HCT116 (cell line): ENCODE measurements around the gene BTG1. TPM values are rescaled to one million over a fixed set of nuclear protein-coding genes. Genes with fewer than 3 reads are reported as not detected.

Experiments used
- ATAC-seq: fragments of 200-7000 bp; cut with Tn5 transposase; 2 replicates; pipeline ENCODE4 v1.9.1; 2020; ENCODE audit warnings: mild to moderate bottlenecking, moderate library complexity
- BruUV-seq: library from RNA; stranded (reverse); fragments of 400-500 nt; replicated peaks from 2 replicates; lab custom pipeline; 2021; lab: Mats Ljungman, UMichigan
- CTCF ChIA-PET: fragments of 300-600 bp; sonication (Branson Sonifier 250); formaldehyde crosslinking; loops from one replicate; lab custom pipeline; 2021; ENCODE audit warnings: antibody characterized with exemption; lab: Charles Lee
- POLR2A ChIA-PET: fragments of 300-600, 350-600 bp; sonication (Branson Sonifier 250); formaldehyde crosslinking; loops from one replicate; lab custom pipeline; 2021; ENCODE audit warnings: antibody characterized with exemption; lab: Charles Lee
- RAD21 ChIA-PET, 2 experiments: fragments of 300-600 bp; sonication (Branson Sonifier 250); formaldehyde crosslinking; loops; one replicate each; lab custom pipeline; 2023; ENCODE audit warnings: low total read pairs in 2 of 2; ENCODE audit not compliant: uncharacterized antibody in 2 of 2, unreplicated experiment in 2 of 2, low non-redundant PET in 1 of 2; lab: Charles Lee
- DNase-seq: peaks from one replicate; pipeline ENCODE4 v3.0.0-alpha.2; 2010; ENCODE audit warnings: low read depth, low spot score
- H2AFZ ChIP-seq: fragments of 200-600 bp; shearing (Covaris generic), sonication (generic); 2 replicates; pipeline ENCODE4 v1.6.1; 2017; ENCODE audit warnings: low read depth, mixed run types, mixed read lengths, antibody characterized with exemption, low read length; ENCODE audit not compliant: poor library complexity, severe bottlenecking
- H3K27ac ChIP-seq: 2 replicates; pipeline ENCODE4 v1.5.1; 2012; ENCODE audit warnings: low read depth, low read length
- H3K27me3 ChIP-seq: fragments of 200-600 bp; sonication (generic); 2 replicates; pipeline ENCODE4 v1.6.1; 2016; ENCODE audit warnings: mixed run types, low read length, mixed read lengths; ENCODE audit not compliant: insufficient read depth
- H3K36me3 ChIP-seq, 2 experiments: fragments of 200-500 bp in 1 of 2; fragments of 200-600 bp in 1 of 2; sonication (Bioruptor generic) in 1 of 2; sonication (generic) in 1 of 2; 2 replicates each; pipeline versions ENCODE4 v1.5.1 to v1.6.1; 2014 to 2016; ENCODE audit warnings: low read length in 2 of 2, inconsistent platforms in 1 of 2, mixed read lengths in 1 of 2, mixed run types in 1 of 2; ENCODE audit not compliant: insufficient read depth in 2 of 2, control insufficient read depth in 1 of 2
- H3K4me1 ChIP-seq, 2 experiments: fragments of 200-600 bp in 1 of 2; sonication (generic) in 1 of 2; 2 replicates each; pipeline versions ENCODE4 v1.5.1 to v1.6.1; 2012 to 2017; ENCODE audit warnings: low read length in 2 of 2, inconsistent platforms in 1 of 2, mild to moderate bottlenecking in 1 of 2, mixed read lengths in 1 of 2, mixed run types in 1 of 2, moderate library complexity in 1 of 2; ENCODE audit not compliant: insufficient read depth in 2 of 2, control insufficient read depth in 1 of 2
- H3K4me2 ChIP-seq: fragments of 200-600 bp; sonication (generic); 2 replicates; pipeline ENCODE4 v1.6.1; 2017; ENCODE audit warnings: mixed run types, low read length, mixed read lengths
- H3K4me3 ChIP-seq, 2 experiments: fragments of 200-600 bp in 1 of 2; sonication (generic) in 1 of 2; replicated peaks in 1 of 2; 2 replicates each; pipeline ENCODE4 v1.5.1; 2011 to 2016; ENCODE audit warnings: low read length in 2 of 2, control low read depth in 1 of 2, low read depth in 1 of 2, mild to moderate bottlenecking in 1 of 2, mixed read lengths in 1 of 2, mixed run types in 1 of 2
- H3K79me2 ChIP-seq: fragments of 200-600 bp; sonication (generic); 2 replicates; pipeline ENCODE4 v1.6.1; 2017; ENCODE audit warnings: mild to moderate bottlenecking, mixed run types, low read length, moderate library complexity, mixed read lengths; ENCODE audit not compliant: insufficient read depth
- H3K9ac ChIP-seq: fragments of 200-600 bp; sonication (generic); 2 replicates; pipeline ENCODE4 v1.6.1; 2016; ENCODE audit warnings: low read length, mixed read lengths
- H3K9me2 ChIP-seq: fragments of 200-600 bp; sonication (generic), shearing (Covaris generic); 2 replicates; pipeline ENCODE4 v1.6.1; 2017; ENCODE audit warnings: mixed run types, mild to moderate bottlenecking, moderate library complexity; ENCODE audit not compliant: insufficient read depth
- H3K9me3 ChIP-seq, 2 experiments: fragments of 200-500 bp in 1 of 2; fragments of 200-600 bp in 1 of 2; sonication (Bioruptor generic) in 1 of 2; sonication (generic) in 1 of 2; 2 replicates each; pipeline ENCODE4 v1.6.1; 2014 to 2017; ENCODE audit warnings: low read length in 2 of 2, mixed read lengths in 2 of 2, inconsistent platforms in 1 of 2, low read depth in 1 of 2, mild to moderate bottlenecking in 1 of 2, mixed run types in 1 of 2, moderate library complexity in 1 of 2; ENCODE audit not compliant: control insufficient read depth in 1 of 2, insufficient read depth in 1 of 2
- H4K20me1 ChIP-seq: fragments of 200-600 bp; sonication (generic), shearing (Covaris generic); 2 replicates; pipeline ENCODE4 v1.6.1; 2017; ENCODE audit warnings: mixed run types, mild to moderate bottlenecking, moderate library complexity; ENCODE audit not compliant: insufficient read depth
- EGR1 ChIP-seq: IDR thresholded peaks from 2 replicates; pipeline ENCODE4 v1.6.1; 2012; ENCODE audit warnings: low read depth
- EZH2 ChIP-seq: fragments of 200-600 bp; sonication (generic); IDR thresholded peaks from 2 replicates; pipeline ENCODE4 v1.6.1; 2017; ENCODE audit warnings: antibody characterized with exemption, mixed run types
- POLR2AphosphoS5 ChIP-seq: IDR thresholded peaks from 2 replicates; pipeline ENCODE4 v1.6.1; 2011; ENCODE audit warnings: mild to moderate bottlenecking, low read depth, low read length, moderate library complexity
- TCF7L2 ChIP-seq: IDR thresholded peaks from 2 replicates; pipeline ENCODE4 v1.7.0; 2011; ENCODE audit warnings: borderline replicate concordance, inconsistent platforms; ENCODE audit not compliant: insufficient read depth, insufficient read length; ENCODE audit errors: extremely low read depth
- YY1 ChIP-seq: IDR thresholded peaks from 2 replicates; pipeline ENCODE4 v1.6.1; 2011; ENCODE audit warnings: low read length, low read depth, moderate library complexity, mild to moderate bottlenecking; ENCODE audit not compliant: insufficient replicate concordance; ENCODE audit errors: extremely low read depth
- ZNF274 ChIP-seq: fragments of 200-500 bp; sonication (Bioruptor generic); IDR thresholded peaks from 2 replicates; pipeline ENCODE4 v1.6.1; 2014; ENCODE audit warnings: mild to moderate bottlenecking, low read depth, low read length, inconsistent platforms
- intact Hi-C: fragments of 100-400 bp; cut with micrococcal nuclease; formaldehyde crosslinking; loops from 2 replicates; pipeline ENCODE4 v1.10.0; 2022
- total RNA-seq: library from RNA; stranded (reverse); gene quantifications from one replicate; pipeline ENCODE4 v1.2.1, GENCODE V29; 2021; ENCODE audit not compliant: unreplicated experiment

Gene BTG1
- total RNA-seq, 1 experiment from 2014 or later: 57.3 TPM

DNA sequence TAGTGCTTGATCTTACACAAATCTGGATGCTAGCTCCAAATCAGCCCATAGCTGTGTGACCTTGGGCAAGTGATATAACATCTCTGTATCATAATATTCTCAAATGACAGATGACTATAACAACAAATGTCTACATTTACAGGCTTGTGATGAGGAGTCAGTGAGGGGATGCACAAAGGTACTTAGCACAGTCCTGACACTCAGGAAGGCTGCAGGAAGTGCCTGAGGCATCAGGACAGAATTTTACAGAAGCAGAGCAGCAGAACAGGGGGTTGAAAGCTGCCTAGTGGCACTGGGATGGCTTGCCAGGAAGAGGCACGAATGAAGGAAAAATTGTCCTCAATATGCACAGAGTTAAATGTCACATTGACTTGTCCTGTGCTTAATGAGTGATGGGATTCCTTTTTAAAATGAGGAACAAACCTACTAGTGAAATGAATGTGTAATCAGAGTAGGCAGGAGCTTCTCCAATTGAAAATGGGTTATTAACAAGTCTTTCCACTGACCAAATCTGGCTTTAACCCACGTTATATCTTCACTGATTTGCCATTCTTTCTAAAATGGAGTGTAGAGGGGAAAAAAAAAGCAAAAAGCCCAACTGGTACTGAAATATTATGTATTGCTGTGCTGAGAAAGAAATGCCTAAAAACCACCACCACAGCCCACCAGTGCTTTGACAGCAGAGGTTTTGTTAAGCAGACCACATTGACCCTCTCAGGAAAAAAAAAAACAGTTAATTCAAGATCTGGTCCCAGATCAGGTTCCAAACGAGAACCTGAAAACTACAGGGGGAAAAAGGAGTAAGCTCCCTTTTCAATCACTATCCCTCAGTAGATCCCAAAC is 11.6 kb downstream of the BTG1 start:
- POLR2A ChIA-PET: interaction anchor here (7.8 kb wide), 1 partner anchor 11 kb away, joined by 91 read pairs; the partner anchor contains the start of gene BTG1
- TF ChIP-seq TCF7L2: no peak
- no peak for TF ChIP-seq POLR2AphosphoS5
- CTCF ChIA-PET: interaction anchor here (0.8 kb wide), 1 partner anchor 323 kb away, joined by 3 read pairs; no protein-coding TSS in a partner anchor
- H3K79me2 ChIP-seq: peaks cover 5% of the 10 kb centered on the region
- H2AFZ ChIP-seq: no peak overlapping the region
- ATAC-seq: no peak
- H3K9me2 ChIP-seq: no peaks in the 10 kb centered on the region
- H3K27ac ChIP-seq: no peak overlapping the region
- H3K4me2 ChIP-seq: no peak overlapping the region
- no peaks in the 10 kb centered on the region for H3K27me3 ChIP-seq
- intact Hi-C loops: no loop called here
- no peaks in the 10 kb centered on the region for H3K9me3 ChIP-seq
- DNase-seq: no peak
- peaks cover 0 to 32% of the 10 kb centered on the region in 2 experiments; a peak in 2 of 4 replicates for H3K4me1 ChIP-seq
- H4K20me1 ChIP-seq: no peaks in the 10 kb centered on the region
- H3K4me3 ChIP-seq: no peak overlapping the region
- RAD21 ChIA-PET: no interaction called here
- H3K9ac ChIP-seq: no peak overlapping the region
- H3K36me3 ChIP-seq: no peaks in the 10 kb centered on the region
- no TSS peak for BruUV-seq

DNA sequence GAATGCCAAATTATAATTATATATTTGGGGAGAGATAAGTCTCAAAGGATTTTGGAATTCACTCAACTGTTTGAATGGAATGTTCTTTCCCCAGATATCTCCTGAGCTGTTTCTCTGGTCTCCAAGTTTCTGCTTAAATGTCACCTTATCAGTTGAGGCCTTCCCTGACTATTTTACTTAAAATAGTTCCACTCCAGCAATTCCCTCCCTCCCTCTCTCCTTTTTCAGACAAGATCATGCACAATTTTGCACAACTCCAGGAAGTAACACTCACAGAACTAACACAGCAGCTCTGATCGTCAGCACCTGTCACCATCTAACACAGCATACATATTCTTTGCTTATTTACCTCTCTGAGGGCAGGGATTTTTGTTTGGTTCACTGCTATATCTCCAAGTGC is 12.5 kb downstream of the BTG1 start:
- Histone ChIP-seq H3K27ac (no peak overlapping the region), H3K79me2 (peaks cover 5% of the 10 kb centered on the region), H3K9ac (no peak overlapping the region), H3K36me3 (no peaks in the 10 kb centered on the region), H4K20me1 (no peaks in the 10 kb centered on the region), H3K4me1 (peaks cover 0 to 31% of the 10 kb centered on the region in 2 experiments; a peak in 2 of 4 replicates), H3K9me3 (no peaks in the 10 kb centered on the region), H3K4me2 (no peak overlapping the region), H3K4me3 (no peak overlapping the region), H2AFZ (no peak overlapping the region), H3K27me3 (no peaks in the 10 kb centered on the region), H3K9me2 (no peaks in the 10 kb centered on the region)
- DNase-seq (no peak), ATAC-seq (no peak)
- ChIA-PET RAD21 (no interaction called here), POLR2A (interaction anchor here (7.8 kb wide), 1 partner anchor 12 kb away, joined by 91 read pairs; the partner anchor contains the start of gene BTG1), CTCF (no interaction called here)
- TF ChIP-seq EGR1: no peak
- TF ChIP-seq TCF7L2: no peak
- no peak for TF ChIP-seq YY1
- no peak for TF ChIP-seq EZH2
- no peak for TF ChIP-seq ZNF274
- no peak for TF ChIP-seq POLR2AphosphoS5
- intact Hi-C loops: no loop called here
- no TSS peak for BruUV-seq
